ENCODE data around the gene GOLGA6A. TPM values are rescaled to one million over a fixed set of nuclear protein-coding genes. Genes with fewer than 3 reads are reported as not detected.

The GOLGA6A gene
- total and polyA plus RNA-seq, 2 of the 13 experiments (the other 11 are each of a cell fraction or from before 2014, with no cell fraction given): 0.04 to 0.22 TPM

- ChIA-PET POLR2A (no interaction called here), CTCF (ENCODE audit: low intra/inter-chr PET ratio, low total read pairs) (no interaction called here)
- no peak overlapping the region for H3K9ac ChIP-seq (ENCODE audit: insufficient read depth, low read depth, low read length)
- no peaks in the 10 kb centered on the region for H3K4me1 ChIP-seq (ENCODE audit: insufficient read depth, low read length)
- no TSS peak for BruUV-seq (replicated peaks)
- no peaks in the 10 kb centered on the region for H3K79me2 ChIP-seq (ENCODE audit: insufficient read depth, low read length)
- TF ChIP-seq ZBTB20 (CRISPR knock-in tag; IDR thresholded peaks at IDR 0.05; ENCODE audit: borderline replicate concordance, low read depth): no peak
- TF ChIP-seq ZNF441 (CRISPR knock-in tag; IDR thresholded peaks at IDR 0.05; ENCODE audit: borderline replicate concordance): no peak
- no peak for DNase-seq (ENCODE audit: low spot score)
- 97% methylated on average over 24 of the region's 28 CpGs for WGBS (ENCODE audit: low lambda C conversion rate)
- no peaks in the 10 kb centered on the region for H3K9me3 ChIP-seq (ENCODE audit: low read length)
- no peak for ATAC-seq
- no peak overlapping the region for H2AFZ ChIP-seq (ENCODE audit: low read length)
- H3K27ac ChIP-seq (ENCODE audit: extremely low read length, insufficient read depth, low read length): no peak overlapping the region
- H3K27me3 ChIP-seq (ENCODE audit: control insufficient read depth in 1 of 2, insufficient read depth in 2 of 2, low read length in 2 of 2): no peaks in the 10 kb centered on the region
- intact Hi-C loops (cut with micrococcal nuclease; ENCODE audit: unreplicated experiment): no loop called here
- H3K36me3 ChIP-seq (replicated peaks in 1 of 2; ENCODE audit: control insufficient read depth in 1 of 2, insufficient read depth in 2 of 2, low read length in 2 of 2): peaks cover 4 to 16% of the 10 kb centered on the region in 2 experiments; a peak in 3 of 5 replicates
- no peak overlapping the region for H3K4me2 ChIP-seq (ENCODE audit: low read depth, low read length)
- H4K20me1 ChIP-seq (ENCODE audit: insufficient read depth, low read length): no peaks in the 10 kb centered on the region
- FAIRE-seq: no peak
- no peak overlapping the region for H3K4me3 ChIP-seq (replicated peaks in 1 of 3; ENCODE audit: insufficient read depth in 1 of 3, low read depth in 2 of 3, low read length in 3 of 3)
- in situ Hi-C loops (cut with HindIII; ENCODE audit: extremely low pct_ligation_motif_present, low pct_unique_long_range_greater_than_20kb): loop anchor here (5.0 kb wide), 1 partner anchor 68 kb away; no protein-coding TSS in a partner anchor
Observed at GRCh38 chr15:74035121-74036017, 47.0 kb downstream of the GOLGA6A start.

- no TSS peak for BruUV-seq (replicated peaks)
- H3K4me3 ChIP-seq (replicated peaks in 1 of 3; ENCODE audit: insufficient read depth in 1 of 3, low read depth in 2 of 3, low read length in 3 of 3): no peak overlapping the region
- no peaks in the 10 kb centered on the region for H4K20me1 ChIP-seq (ENCODE audit: insufficient read depth, low read length)
- FAIRE-seq (no peak), DNase-seq (ENCODE audit: low spot score) (no peak), ATAC-seq (no peak)
- no peak overlapping the region for H2AFZ ChIP-seq (ENCODE audit: low read length)
- POLR2A ChIA-PET: no interaction called here
- H3K4me1 ChIP-seq (ENCODE audit: insufficient read depth, low read length): no peaks in the 10 kb centered on the region
- H3K4me2 ChIP-seq (ENCODE audit: low read depth, low read length): no peak overlapping the region
- H3K79me2 ChIP-seq (ENCODE audit: insufficient read depth, low read length): no peaks in the 10 kb centered on the region
- no peaks in the 10 kb centered on the region for H3K9me3 ChIP-seq (ENCODE audit: low read length)
- intact Hi-C loops (cut with micrococcal nuclease; ENCODE audit: unreplicated experiment) (no loop called here), in situ Hi-C loops (cut with HindIII; ENCODE audit: extremely low pct_ligation_motif_present, low pct_unique_long_range_greater_than_20kb) (no loop called here)
- no peaks in the 10 kb centered on the region for H3K27me3 ChIP-seq (ENCODE audit: control insufficient read depth in 1 of 2, insufficient read depth in 2 of 2, low read length in 2 of 2)
- CTCF ChIA-PET (ENCODE audit: low intra/inter-chr PET ratio, low total read pairs): no interaction called here
- H3K9ac ChIP-seq (ENCODE audit: insufficient read depth, low read depth, low read length): no peak overlapping the region
- no peak overlapping the region for H3K27ac ChIP-seq (ENCODE audit: extremely low read length, insufficient read depth, low read length)
- TF ChIP-seq TBP (CRISPR knock-in tag; IDR thresholded peaks at IDR 0.05): no peak
- TF ChIP-seq NR2F6 (IDR thresholded peaks at IDR 0.05): no peak
- no peak for TF ChIP-seq NR2F6 (CRISPR knock-in tag; IDR thresholded peaks at IDR 0.05)
- no peak for TF ChIP-seq ZFP90 (CRISPR knock-in tag; IDR thresholded peaks at IDR 0.05; ENCODE audit: borderline replicate concordance)
- no peak for TF ChIP-seq POLR2AphosphoS2 (IDR thresholded peaks at IDR 0.05; ENCODE audit: low read depth, low read length)
- TF ChIP-seq ZNF292 (CRISPR knock-in tag; IDR thresholded peaks at IDR 0.05; ENCODE audit: borderline replicate concordance, low read depth): no peak
- no peak for TF ChIP-seq ZNF317 (CRISPR knock-in tag; IDR thresholded peaks at IDR 0.05)
- TF ChIP-seq ZFX (CRISPR knock-in tag; IDR thresholded peaks at IDR 0.05; ENCODE audit: low read depth): no peak
- TF ChIP-seq, protein P1, sequence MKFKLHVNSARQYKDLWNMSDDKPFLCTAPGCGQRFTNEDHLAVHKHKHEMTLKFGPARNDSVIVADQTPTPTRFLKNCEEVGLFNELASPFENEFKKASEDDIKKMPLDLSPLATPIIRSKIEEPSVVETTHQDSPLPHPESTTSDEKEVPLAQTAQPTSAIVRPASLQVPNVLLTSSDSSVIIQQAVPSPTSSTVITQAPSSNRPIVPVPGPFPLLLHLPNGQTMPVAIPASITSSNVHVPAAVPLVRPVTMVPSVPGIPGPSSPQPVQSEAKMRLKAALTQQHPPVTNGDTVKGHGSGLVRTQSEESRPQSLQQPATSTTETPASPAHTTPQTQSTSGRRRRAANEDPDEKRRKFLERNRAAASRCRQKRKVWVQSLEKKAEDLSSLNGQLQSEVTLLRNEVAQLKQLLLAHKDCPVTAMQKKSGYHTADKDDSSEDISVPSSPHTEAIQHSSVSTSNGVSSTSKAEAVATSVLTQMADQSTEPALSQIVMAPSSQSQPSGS (CRISPR knock-in tag; IDR thresholded peaks at IDR 0.05): no peak
- 91% methylated on average over 10 of the region's 10 CpGs for WGBS (ENCODE audit: low lambda C conversion rate)
- H3K36me3 ChIP-seq (replicated peaks in 1 of 2; ENCODE audit: control insufficient read depth in 1 of 2, insufficient read depth in 2 of 2, low read length in 2 of 2): peaks cover 4 to 18% of the 10 kb centered on the region in 2 experiments; a peak in 3 of 5 replicates
Observed at GRCh38 chr15:74034206-74034755, 48.1 kb downstream of the GOLGA6A start.

All from HepG2 (cell line).